Keratinocyte (primary cell): ENCODE results near the gene MPND.

Source experiments
- EZH2 ChIP-seq: IDR thresholded peaks from one replicate; pipeline ENCODE4 v1.6.1; 2012; ENCODE audit warnings: inconsistent platforms, mild to moderate bottlenecking, low read length, moderate library complexity
- TF ChIP-seq, protein P1 (sequence below), 3 experiments: IDR thresholded peaks in 1 of 3; conservative IDR thresholded peaks in 1 of 3; optimal IDR thresholded peaks in 1 of 3; 2 replicates in 2 of 3; 3 replicates in 1 of 3; pipeline versions ENCODE3 to v1.5.1; 2011; ENCODE audit warnings: low read length in 3 of 3, mild to moderate bottlenecking in 3 of 3, moderate library complexity in 2 of 3, control low read depth in 1 of 3, inconsistent platforms in 1 of 3; ENCODE audit not compliant: insufficient read depth in 2 of 3; ENCODE audit errors: extremely low read depth in 1 of 3

DNA sequence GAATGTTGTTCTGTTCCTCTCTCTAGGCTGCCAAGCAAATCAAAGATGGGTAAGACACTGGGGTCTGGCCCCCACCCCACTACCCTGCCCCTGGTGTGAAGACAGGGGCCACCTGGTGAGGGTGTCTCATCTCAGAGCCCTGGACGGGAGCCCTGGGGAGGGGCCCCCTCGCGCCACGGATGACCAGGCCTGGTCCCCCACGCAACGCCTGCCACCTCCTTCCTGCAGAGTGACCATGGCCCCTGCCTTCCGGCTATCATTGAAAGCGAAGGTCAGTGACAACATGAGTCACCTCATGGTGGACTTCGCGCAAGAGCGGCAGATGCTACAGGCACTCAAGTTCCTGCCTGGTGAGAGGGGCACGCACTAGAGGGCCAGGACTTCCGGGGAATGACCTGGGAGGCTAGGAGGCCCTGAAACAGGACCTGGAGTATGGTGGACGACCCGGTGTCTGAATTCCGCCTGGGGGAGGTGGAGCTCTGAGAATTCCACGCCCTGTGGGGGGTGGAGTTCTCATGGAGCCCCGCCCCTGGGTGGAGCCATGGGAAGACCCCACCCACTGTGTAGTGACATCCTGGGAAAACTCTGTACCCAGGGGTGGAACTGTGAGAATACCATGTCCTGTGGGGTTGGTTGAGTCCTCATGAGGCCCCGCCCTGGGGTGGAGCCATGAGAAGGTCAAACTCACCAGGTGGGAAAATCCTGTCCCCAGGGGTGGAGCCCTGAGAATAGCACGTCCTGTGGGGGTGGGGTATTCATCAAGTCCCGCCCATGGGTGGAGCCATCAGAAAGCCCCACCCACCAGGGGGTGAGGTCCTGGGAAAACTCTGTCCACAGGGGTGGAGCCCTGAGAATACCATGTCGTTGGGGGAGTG, 32.9 kb upstream of the MPND start:
- TF ChIP-seq, protein P1, sequence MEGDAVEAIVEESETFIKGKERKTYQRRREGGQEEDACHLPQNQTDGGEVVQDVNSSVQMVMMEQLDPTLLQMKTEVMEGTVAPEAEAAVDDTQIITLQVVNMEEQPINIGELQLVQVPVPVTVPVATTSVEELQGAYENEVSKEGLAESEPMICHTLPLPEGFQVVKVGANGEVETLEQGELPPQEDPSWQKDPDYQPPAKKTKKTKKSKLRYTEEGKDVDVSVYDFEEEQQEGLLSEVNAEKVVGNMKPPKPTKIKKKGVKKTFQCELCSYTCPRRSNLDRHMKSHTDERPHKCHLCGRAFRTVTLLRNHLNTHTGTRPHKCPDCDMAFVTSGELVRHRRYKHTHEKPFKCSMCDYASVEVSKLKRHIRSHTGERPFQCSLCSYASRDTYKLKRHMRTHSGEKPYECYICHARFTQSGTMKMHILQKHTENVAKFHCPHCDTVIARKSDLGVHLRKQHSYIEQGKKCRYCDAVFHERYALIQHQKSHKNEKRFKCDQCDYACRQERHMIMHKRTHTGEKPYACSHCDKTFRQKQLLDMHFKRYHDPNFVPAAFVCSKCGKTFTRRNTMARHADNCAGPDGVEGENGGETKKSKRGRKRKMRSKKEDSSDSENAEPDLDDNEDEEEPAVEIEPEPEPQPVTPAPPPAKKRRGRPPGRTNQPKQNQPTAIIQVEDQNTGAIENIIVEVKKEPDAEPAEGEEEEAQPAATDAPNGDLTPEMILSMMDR (optimal IDR thresholded peaks at IDR 0.05 in 1 of 3, IDR thresholded peaks at IDR 0.05 in 1 of 3, conservative IDR thresholded peaks at IDR 0.05 in 1 of 3; ENCODE audit: extremely low read depth in 1 of 3, insufficient read depth in 2 of 3, low read length in 3 of 3): no peak
- TF ChIP-seq EZH2: no peak
